ENCODE results near the gene PDGFD.

- TF ChIP-seq EZH2 (IDR thresholded peaks at IDR 0.05; ENCODE audit: borderline replicate concordance, low read length) (no peak), CTCF (conservative IDR thresholded peaks at IDR 0.05 in 1 of 2, IDR thresholded peaks at IDR 0.05 in 1 of 2; ENCODE audit: extremely low read depth in 1 of 2, insufficient read depth in 1 of 2, low read depth in 1 of 2, low read length in 2 of 2) (no peak)
These were observed 96.4 kb downstream of the PDGFD start for GRCh38 chr11:104067534-104067933.
